Keratinocyte (primary cell): Measurements from ENCODE around the gene CDH13.

Experiments
- EZH2 ChIP-seq: IDR thresholded peaks from one replicate; pipeline ENCODE4 v1.6.1; 2012; ENCODE audit warnings: inconsistent platforms, mild to moderate bottlenecking, low read length, moderate library complexity
- TF ChIP-seq, protein P1 (sequence below), 3 experiments: IDR thresholded peaks in 1 of 3; conservative IDR thresholded peaks in 1 of 3; optimal IDR thresholded peaks in 1 of 3; 2 replicates in 2 of 3; 3 replicates in 1 of 3; pipeline versions ENCODE3 to v1.5.1; 2011; ENCODE audit warnings: low read length in 3 of 3, mild to moderate bottlenecking in 3 of 3, moderate library complexity in 2 of 3, control low read depth in 1 of 3, inconsistent platforms in 1 of 3; ENCODE audit not compliant: insufficient read depth in 2 of 3; ENCODE audit errors: extremely low read depth in 1 of 3

DNA sequence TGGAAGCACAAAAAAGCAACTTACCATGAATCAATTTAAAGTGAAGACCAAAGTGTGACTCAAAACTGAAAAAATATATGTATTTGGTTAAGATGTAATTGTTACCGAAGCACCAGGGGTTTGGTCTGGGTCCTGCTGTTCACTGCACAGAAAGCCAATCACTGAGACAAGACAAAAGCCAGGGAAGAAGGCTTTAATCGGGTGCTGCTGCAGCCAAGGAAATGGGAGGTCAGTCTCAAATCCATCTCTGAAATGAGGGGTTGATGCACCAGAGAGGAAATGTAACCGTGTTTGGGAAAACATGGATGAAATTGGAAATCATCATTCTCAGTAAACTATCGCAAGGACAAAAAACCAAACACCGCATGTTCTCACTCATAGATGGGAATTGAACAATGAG lies 1107.4 kb downstream of the CDH13 start:
- TF ChIP-seq, protein P1, sequence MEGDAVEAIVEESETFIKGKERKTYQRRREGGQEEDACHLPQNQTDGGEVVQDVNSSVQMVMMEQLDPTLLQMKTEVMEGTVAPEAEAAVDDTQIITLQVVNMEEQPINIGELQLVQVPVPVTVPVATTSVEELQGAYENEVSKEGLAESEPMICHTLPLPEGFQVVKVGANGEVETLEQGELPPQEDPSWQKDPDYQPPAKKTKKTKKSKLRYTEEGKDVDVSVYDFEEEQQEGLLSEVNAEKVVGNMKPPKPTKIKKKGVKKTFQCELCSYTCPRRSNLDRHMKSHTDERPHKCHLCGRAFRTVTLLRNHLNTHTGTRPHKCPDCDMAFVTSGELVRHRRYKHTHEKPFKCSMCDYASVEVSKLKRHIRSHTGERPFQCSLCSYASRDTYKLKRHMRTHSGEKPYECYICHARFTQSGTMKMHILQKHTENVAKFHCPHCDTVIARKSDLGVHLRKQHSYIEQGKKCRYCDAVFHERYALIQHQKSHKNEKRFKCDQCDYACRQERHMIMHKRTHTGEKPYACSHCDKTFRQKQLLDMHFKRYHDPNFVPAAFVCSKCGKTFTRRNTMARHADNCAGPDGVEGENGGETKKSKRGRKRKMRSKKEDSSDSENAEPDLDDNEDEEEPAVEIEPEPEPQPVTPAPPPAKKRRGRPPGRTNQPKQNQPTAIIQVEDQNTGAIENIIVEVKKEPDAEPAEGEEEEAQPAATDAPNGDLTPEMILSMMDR (optimal IDR thresholded peaks at IDR 0.05 in 1 of 3, IDR thresholded peaks at IDR 0.05 in 1 of 3, conservative IDR thresholded peaks at IDR 0.05 in 1 of 3; ENCODE audit: extremely low read depth in 1 of 3, insufficient read depth in 2 of 3, low read length in 3 of 3) = no peak
- no peak for TF ChIP-seq EZH2
